Measurements from ENCODE around the gene FAM107B. TPM values are rescaled to one million over a fixed set of nuclear protein-coding genes. Genes with fewer than 3 reads are reported as not detected.

Gene FAM107B
- total and polyA plus RNA-seq, 4 donors, result 24.9 to 58.1 (median 30.9) TPM

DNA sequence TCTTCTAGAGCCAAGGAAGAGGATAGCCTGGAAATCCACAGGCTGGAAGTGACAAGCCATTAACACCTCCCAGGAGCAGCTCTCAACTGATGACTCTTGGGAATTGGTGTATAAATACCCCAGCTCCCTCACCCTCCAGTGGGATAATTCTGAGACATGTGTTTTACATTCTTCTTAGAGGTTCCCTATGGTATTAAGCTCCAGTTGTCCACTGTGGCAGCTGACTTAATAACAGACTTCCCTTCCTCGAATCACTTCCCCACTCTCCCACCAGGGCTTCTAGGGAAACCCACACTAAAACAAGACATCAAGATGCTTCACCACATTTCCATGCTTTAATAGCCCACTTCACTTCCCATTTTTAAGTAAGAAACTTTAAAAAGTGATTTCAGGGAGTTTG lies 47.2 kb downstream of the FAM107B start (continued):
- TF ChIP-seq HNF4A (conservative IDR thresholded peaks at IDR 0.05), result no peak
- no peak for TF ChIP-seq EGR1 (IDR thresholded peaks at IDR 0.05; ENCODE audit: low read depth in 2 of 2)

DNA sequence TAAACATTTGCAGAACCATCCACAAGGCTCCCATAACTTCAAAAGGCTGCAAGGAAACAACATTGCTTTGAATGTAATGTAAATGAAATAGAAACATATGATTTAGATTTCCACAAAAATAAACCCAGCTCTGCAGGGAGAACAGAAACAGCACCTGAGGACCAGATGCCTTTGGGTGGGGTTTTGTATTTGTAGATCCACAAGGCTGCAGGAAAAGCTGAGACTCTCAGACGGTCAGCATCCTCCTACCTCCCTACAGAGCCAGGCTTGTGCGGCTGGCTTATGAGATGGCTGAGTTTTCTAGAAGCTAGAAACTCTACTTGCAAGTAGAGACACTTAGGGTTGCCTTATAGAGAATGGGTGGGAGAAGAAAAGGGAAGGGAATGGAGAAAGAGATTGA lies 49.8 kb downstream of the FAM107B start:
- 90% methylated on average over 2 of the region's 2 CpGs for WGBS

DNA sequence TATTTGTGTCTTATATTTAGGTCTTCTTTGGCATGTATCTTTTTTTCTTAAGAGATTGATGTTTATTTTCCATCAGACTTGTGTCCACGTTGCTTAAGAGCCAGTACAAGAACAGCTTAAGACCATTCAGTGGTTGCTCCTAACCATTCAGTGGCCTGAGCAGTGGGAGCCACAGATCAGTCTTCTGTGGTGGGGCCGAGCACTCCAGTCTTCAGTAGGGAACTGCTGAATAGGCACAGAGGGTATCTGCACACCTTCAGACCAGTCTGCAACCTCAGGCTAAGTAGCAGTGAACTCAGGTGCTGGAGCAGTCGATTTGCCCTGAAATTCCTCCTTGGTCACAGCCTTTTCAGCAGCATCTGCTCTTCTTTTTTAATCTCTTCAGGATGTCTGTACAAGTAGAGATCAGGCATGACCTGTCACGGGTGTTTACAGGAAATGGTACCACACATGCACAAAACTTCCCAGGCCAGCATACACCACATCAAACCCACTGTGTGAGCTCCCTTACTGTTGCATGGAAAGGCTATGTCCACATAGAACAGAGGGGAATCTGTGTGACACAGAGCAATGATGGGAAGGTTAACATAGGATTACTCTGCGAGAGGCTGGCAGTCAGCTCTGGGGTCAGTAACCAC lies 51.5 kb downstream of the FAM107B start:
- no peak overlapping the region for H3K27ac ChIP-seq (ENCODE audit: low read depth in 1 of 2, low read length in 2 of 2)
- no peak overlapping the region for H3K9ac ChIP-seq (ENCODE audit: low read depth in 1 of 2, low read length in 2 of 2)
- TF ChIP-seq SP1 (IDR thresholded peaks at IDR 0.05), result no peak
- no peak for TF ChIP-seq FOXA2 (IDR thresholded peaks at IDR 0.05)
- TF ChIP-seq EGR1 (IDR thresholded peaks at IDR 0.05; ENCODE audit: low read depth in 2 of 2), result no peak
- TF ChIP-seq HNF4A (conservative IDR thresholded peaks at IDR 0.05), result no peak
- TF ChIP-seq, protein P1, sequence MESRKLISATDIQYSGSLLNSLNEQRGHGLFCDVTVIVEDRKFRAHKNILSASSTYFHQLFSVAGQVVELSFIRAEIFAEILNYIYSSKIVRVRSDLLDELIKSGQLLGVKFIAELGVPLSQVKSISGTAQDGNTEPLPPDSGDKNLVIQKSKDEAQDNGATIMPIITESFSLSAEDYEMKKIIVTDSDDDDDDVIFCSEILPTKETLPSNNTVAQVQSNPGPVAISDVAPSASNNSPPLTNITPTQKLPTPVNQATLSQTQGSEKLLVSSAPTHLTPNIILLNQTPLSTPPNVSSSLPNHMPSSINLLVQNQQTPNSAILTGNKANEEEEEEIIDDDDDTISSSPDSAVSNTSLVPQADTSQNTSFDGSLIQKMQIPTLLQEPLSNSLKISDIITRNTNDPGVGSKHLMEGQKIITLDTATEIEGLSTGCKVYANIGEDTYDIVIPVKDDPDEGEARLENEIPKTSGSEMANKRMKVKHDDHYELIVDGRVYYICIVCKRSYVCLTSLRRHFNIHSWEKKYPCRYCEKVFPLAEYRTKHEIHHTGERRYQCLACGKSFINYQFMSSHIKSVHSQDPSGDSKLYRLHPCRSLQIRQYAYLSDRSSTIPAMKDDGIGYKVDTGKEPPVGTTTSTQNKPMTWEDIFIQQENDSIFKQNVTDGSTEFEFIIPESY (IDR thresholded peaks at IDR 0.05), result no peak
- H3K9me3 ChIP-seq (ENCODE audit: control insufficient read depth in 4 of 4, low read length in 3 of 4), result no peaks in the 10 kb centered on the region
- H3K4me1 ChIP-seq (ENCODE audit: control insufficient read depth in 4 of 4, insufficient read depth in 4 of 4, low read length in 3 of 4), result no peaks in the 10 kb centered on the region
- WGBS, result 75% methylated on average over 5 of the region's 5 CpGs
- no peaks in the 10 kb centered on the region for H3K27me3 ChIP-seq (ENCODE audit: control insufficient read depth in 4 of 4, insufficient read depth in 4 of 4, low read length in 3 of 4)
- no peak for DNase-seq (ENCODE audit: low spot score)
- H3K4me3 ChIP-seq (ENCODE audit: low read depth in 1 of 3, low read length in 3 of 3), result no peak overlapping the region
- H3K36me3 ChIP-seq (ENCODE audit: control insufficient read depth in 4 of 4, insufficient read depth in 3 of 4, low read depth in 1 of 4, low read length in 3 of 4), result no peaks in the 10 kb centered on the region

More for the DNA sequence above, 49.8 kb downstream of the FAM107B start:
- Histone ChIP-seq H3K9me3 (ENCODE audit: control insufficient read depth in 4 of 4, low read length in 3 of 4) (no peaks in the 10 kb centered on the region), H3K4me1 (ENCODE audit: control insufficient read depth in 4 of 4, insufficient read depth in 4 of 4, low read length in 3 of 4) (no peaks in the 10 kb centered on the region), H3K27ac (ENCODE audit: low read depth in 1 of 2, low read length in 2 of 2) (no peak overlapping the region), H3K36me3 (ENCODE audit: control insufficient read depth in 4 of 4, insufficient read depth in 3 of 4, low read depth in 1 of 4, low read length in 3 of 4) (no peaks in the 10 kb centered on the region), H3K4me3 (ENCODE audit: low read depth in 1 of 3, low read length in 3 of 3) (no peak overlapping the region), H3K27me3 (ENCODE audit: control insufficient read depth in 4 of 4, insufficient read depth in 4 of 4, low read length in 3 of 4) (no peaks in the 10 kb centered on the region), H3K9ac (ENCODE audit: low read depth in 1 of 2, low read length in 2 of 2) (no peak overlapping the region)
- DNase-seq (ENCODE audit: low spot score), result no peak
- TF ChIP-seq, protein P2, sequence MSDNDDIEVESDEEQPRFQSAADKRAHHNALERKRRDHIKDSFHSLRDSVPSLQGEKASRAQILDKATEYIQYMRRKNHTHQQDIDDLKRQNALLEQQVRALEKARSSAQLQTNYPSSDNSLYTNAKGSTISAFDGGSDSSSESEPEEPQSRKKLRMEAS (IDR thresholded peaks at IDR 0.05), result no peak
- TF ChIP-seq GABPA (IDR thresholded peaks at IDR 0.05 in 1 of 2, conservative IDR thresholded peaks at IDR 0.05 in 1 of 2), result no peak
- TF ChIP-seq JUND (IDR thresholded peaks at IDR 0.05), result no peak
- no peak for TF ChIP-seq TAF1 (conservative IDR thresholded peaks at IDR 0.05)
- TF ChIP-seq HNF4A (conservative IDR thresholded peaks at IDR 0.05), result no peak
- TF ChIP-seq FOXA2 (IDR thresholded peaks at IDR 0.05), result no peak
- no peak for TF ChIP-seq RXRA (IDR thresholded peaks at IDR 0.05)
- TF ChIP-seq, protein P3, sequence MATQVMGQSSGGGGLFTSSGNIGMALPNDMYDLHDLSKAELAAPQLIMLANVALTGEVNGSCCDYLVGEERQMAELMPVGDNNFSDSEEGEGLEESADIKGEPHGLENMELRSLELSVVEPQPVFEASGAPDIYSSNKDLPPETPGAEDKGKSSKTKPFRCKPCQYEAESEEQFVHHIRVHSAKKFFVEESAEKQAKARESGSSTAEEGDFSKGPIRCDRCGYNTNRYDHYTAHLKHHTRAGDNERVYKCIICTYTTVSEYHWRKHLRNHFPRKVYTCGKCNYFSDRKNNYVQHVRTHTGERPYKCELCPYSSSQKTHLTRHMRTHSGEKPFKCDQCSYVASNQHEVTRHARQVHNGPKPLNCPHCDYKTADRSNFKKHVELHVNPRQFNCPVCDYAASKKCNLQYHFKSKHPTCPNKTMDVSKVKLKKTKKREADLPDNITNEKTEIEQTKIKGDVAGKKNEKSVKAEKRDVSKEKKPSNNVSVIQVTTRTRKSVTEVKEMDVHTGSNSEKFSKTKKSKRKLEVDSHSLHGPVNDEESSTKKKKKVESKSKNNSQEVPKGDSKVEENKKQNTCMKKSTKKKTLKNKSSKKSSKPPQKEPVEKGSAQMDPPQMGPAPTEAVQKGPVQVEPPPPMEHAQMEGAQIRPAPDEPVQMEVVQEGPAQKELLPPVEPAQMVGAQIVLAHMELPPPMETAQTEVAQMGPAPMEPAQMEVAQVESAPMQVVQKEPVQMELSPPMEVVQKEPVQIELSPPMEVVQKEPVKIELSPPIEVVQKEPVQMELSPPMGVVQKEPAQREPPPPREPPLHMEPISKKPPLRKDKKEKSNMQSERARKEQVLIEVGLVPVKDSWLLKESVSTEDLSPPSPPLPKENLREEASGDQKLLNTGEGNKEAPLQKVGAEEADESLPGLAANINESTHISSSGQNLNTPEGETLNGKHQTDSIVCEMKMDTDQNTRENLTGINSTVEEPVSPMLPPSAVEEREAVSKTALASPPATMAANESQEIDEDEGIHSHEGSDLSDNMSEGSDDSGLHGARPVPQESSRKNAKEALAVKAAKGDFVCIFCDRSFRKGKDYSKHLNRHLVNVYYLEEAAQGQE (IDR thresholded peaks at IDR 0.05), result no peak
- TF ChIP-seq, protein P4, sequence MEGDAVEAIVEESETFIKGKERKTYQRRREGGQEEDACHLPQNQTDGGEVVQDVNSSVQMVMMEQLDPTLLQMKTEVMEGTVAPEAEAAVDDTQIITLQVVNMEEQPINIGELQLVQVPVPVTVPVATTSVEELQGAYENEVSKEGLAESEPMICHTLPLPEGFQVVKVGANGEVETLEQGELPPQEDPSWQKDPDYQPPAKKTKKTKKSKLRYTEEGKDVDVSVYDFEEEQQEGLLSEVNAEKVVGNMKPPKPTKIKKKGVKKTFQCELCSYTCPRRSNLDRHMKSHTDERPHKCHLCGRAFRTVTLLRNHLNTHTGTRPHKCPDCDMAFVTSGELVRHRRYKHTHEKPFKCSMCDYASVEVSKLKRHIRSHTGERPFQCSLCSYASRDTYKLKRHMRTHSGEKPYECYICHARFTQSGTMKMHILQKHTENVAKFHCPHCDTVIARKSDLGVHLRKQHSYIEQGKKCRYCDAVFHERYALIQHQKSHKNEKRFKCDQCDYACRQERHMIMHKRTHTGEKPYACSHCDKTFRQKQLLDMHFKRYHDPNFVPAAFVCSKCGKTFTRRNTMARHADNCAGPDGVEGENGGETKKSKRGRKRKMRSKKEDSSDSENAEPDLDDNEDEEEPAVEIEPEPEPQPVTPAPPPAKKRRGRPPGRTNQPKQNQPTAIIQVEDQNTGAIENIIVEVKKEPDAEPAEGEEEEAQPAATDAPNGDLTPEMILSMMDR (IDR thresholded peaks at IDR 0.05; ENCODE audit: low read depth, low read length, missing input control), result no peak
- no peak for TF ChIP-seq RAD21 (IDR thresholded peaks at IDR 0.05)
- no peak for TF ChIP-seq YY1 (IDR thresholded peaks at IDR 0.05)
- no peak for TF ChIP-seq HNF4G (IDR thresholded peaks at IDR 0.05)
- no peak for TF ChIP-seq ATF3 (IDR thresholded peaks at IDR 0.05)
- no peak for TF ChIP-seq NR2F2 (IDR thresholded peaks at IDR 0.05)
- no peak for TF ChIP-seq FOXA1 (IDR thresholded peaks at IDR 0.05)
